GM19240 (cell line): ENCODE data around the gene CNR2.
"Not testable (repeated sequence)": the region's sequence is repeated elsewhere in the genome, so short reads cannot be mapped to it uniquely, and the experiment has no call there.

Experiments used
- DNase-seq: peaks from one replicate; pipeline ENCODE4 v3.0.0; 2011; ENCODE audit warnings: low spot score; ENCODE audit not compliant: insufficient read length

CNR2 gene

GRCh38 chr1:23837908-23838307, 75.3 kb downstream of the CNR2 start:
- DNase-seq = no peak

- DNase-seq = no peak
Measured at GRCh38 chr1:23836037-23836436, 77.1 kb downstream of the CNR2 start.

GRCh38 chr1:23834156-23834555, 79.0 kb downstream of the CNR2 start:
- not testable (repeated sequence) for DNase-seq

- DNase-seq = no peak
Measured at GRCh38 chr1:23827717-23828116, 85.4 kb downstream of the CNR2 start.

- not testable (repeated sequence) for DNase-seq
Measured at GRCh38 chr1:23826590-23826989, 86.6 kb downstream of the CNR2 start.

GRCh38 chr1:23825762-23826522, 87.2 kb downstream of the CNR2 start:
- no peak for DNase-seq

- peak; percentile 92 for DNase-seq
Measured at GRCh38 chr1:23825076-23825761, 87.9 kb downstream of the CNR2 start, which contains the start of gene HMGCL. HMGCL (minus strand) TSS chr1:23825429; CDS start chr1:23825415, 14 bp downstream.

- no peak for DNase-seq
Measured at GRCh38 chr1:23824711-23825075, 88.5 kb downstream of the CNR2 start.

- DNase-seq = no peak
Measured at GRCh38 chr1:23823767-23824166, 89.4 kb downstream of the CNR2 start.
